T follicular helper cell (primary cell): ENCODE results near the gene SORD.
A peak's percentile ranks its signal among the peaks of the same experiment; 100 is the strongest.
"Not testable (repeated sequence)": the region's sequence is repeated elsewhere in the genome, so short reads cannot be mapped to it uniquely, and the experiment has no call there.

Experiments used
- DNase-seq: peaks from one replicate; pipeline ENCODE4 v3.0.0-alpha.2; 2020; ENCODE audit warnings: low read depth
- total RNA-seq, 2 experiments: gene quantifications; one replicate each; lab custom pipeline; 2026; lab: John Stamatoyannopoulos, UW

The SORD gene
- 5.2 to 17.8 reads per million in 2 experiments for total RNA-seq

GRCh38 chr15:45022871-45023658, at the start of gene SORD:
Gene SORD (plus strand): TSS chr15:45023195. CDS start chr15:45023284, 89 bp downstream.
- peak; percentile 88 for DNase-seq

GRCh38 chr15:44976183-44976582, 46.8 kb upstream of the SORD start:
- not testable (repeated sequence) for DNase-seq

- DNase-seq, result not testable (repeated sequence)
Observed at GRCh38 chr15:44977781-44978180, 45.2 kb upstream of the SORD start.

GRCh38 chr15:44979617-44980339, 43.2 kb upstream of the SORD start:
- not testable (repeated sequence) for DNase-seq

- DNase-seq, result not testable (repeated sequence)
Observed at GRCh38 chr15:44984144-44984543, 38.9 kb upstream of the SORD start.

GRCh38 chr15:44986346-44987055, 36.5 kb upstream of the SORD start:
- not testable (repeated sequence) for DNase-seq

- DNase-seq, result not testable (repeated sequence)
Observed at GRCh38 chr15:44987711-44988110, 35.3 kb upstream of the SORD start.

- not testable (repeated sequence) for DNase-seq
Observed at GRCh38 chr15:44988184-44988869, 34.7 kb upstream of the SORD start.

GRCh38 chr15:44988870-44989219, 34.1 kb upstream of the SORD start:
- not testable (repeated sequence) for DNase-seq

- DNase-seq, result not testable (repeated sequence)
Observed at GRCh38 chr15:44997632-44998031, 25.4 kb upstream of the SORD start.

GRCh38 chr15:44999105-44999504, 23.9 kb upstream of the SORD start:
- no peak for DNase-seq

- not testable (repeated sequence) for DNase-seq
Observed at GRCh38 chr15:45001180-45001579, 21.8 kb upstream of the SORD start.

GRCh38 chr15:45003731-45004410, 19.1 kb upstream of the SORD start:
- DNase-seq, result not testable (repeated sequence)

GRCh38 chr15:45004590-45005175, 18.3 kb upstream of the SORD start:
- not testable (repeated sequence) for DNase-seq

GRCh38 chr15:45009046-45009445, 13.9 kb upstream of the SORD start:
- no peak for DNase-seq

GRCh38 chr15:45015114-45015513, 7.9 kb upstream of the SORD start:
- DNase-seq, result not testable (repeated sequence)

GRCh38 chr15:45020222-45020900, 2.6 kb upstream of the SORD start:
- DNase-seq, result not testable (repeated sequence)

- DNase-seq, result not testable (repeated sequence)
Observed at GRCh38 chr15:45020901-45021259, 2.1 kb upstream of the SORD start.

GRCh38 chr15:45021348-45021747, 1.6 kb upstream of the SORD start:
- DNase-seq, result no peak

GRCh38 chr15:45023659-45024225, 747 bp downstream of the SORD start:
- no peak for DNase-seq
